ENCODE measurements around the gene FMNL2. TPM values are rescaled to one million over a fixed set of nuclear protein-coding genes. Genes with fewer than 3 reads are reported as not detected.
"Not testable (repeated sequence)": the region's sequence is repeated elsewhere in the genome, so short reads cannot be mapped to it uniquely, and the experiment has no call there.

The FMNL2 gene
- total RNA-seq, 1 donor from 2014 or later: 15.7 TPM

- no peak overlapping the region for H3K9ac ChIP-seq (ENCODE audit: low read depth in 1 of 3, low read length in 3 of 3)
- H3K27me3 ChIP-seq (ENCODE audit: control insufficient read depth in 3 of 3, insufficient read depth in 3 of 3, low read length in 3 of 3): no peaks in the 10 kb centered on the region
- H3K9me3 ChIP-seq (ENCODE audit: control insufficient read depth in 3 of 3, low read length in 3 of 3): no peaks in the 10 kb centered on the region
These were observed 15.0 kb upstream of the FMNL2 start for GRCh38 chr2:152319822-152320570.

GRCh38 chr2:152320814-152321213 is 14.2 kb upstream of the FMNL2 start:
- H3K27ac ChIP-seq (ENCODE audit: low read depth, low read length): no peak overlapping the region
- H3K9me3 ChIP-seq (ENCODE audit: control insufficient read depth in 3 of 3, low read length in 3 of 3): no peaks in the 10 kb centered on the region
- no peaks in the 10 kb centered on the region for H3K27me3 ChIP-seq (ENCODE audit: control insufficient read depth in 3 of 3, insufficient read depth in 3 of 3, low read length in 3 of 3)
- no peak overlapping the region for H3K9ac ChIP-seq (ENCODE audit: low read depth in 1 of 3, low read length in 3 of 3)
- no peak overlapping the region for H3K4me3 ChIP-seq (ENCODE audit: low read length in 3 of 3)
- no peaks in the 10 kb centered on the region for H3K36me3 ChIP-seq (ENCODE audit: control insufficient read depth in 3 of 3, insufficient read depth in 3 of 3, low read length in 3 of 3)
- no peaks in the 10 kb centered on the region for H3K4me1 ChIP-seq (ENCODE audit: control insufficient read depth in 3 of 3, insufficient read depth in 3 of 3, low read length in 3 of 3)

More at GRCh38 chr2:152319822-152320570, 15.0 kb upstream of the FMNL2 start:
- H3K4me1 ChIP-seq (ENCODE audit: control insufficient read depth in 3 of 3, insufficient read depth in 3 of 3, low read length in 3 of 3): no peaks in the 10 kb centered on the region
- H3K36me3 ChIP-seq (ENCODE audit: control insufficient read depth in 3 of 3, insufficient read depth in 3 of 3, low read length in 3 of 3): no peaks in the 10 kb centered on the region
- H3K4me3 ChIP-seq (ENCODE audit: low read length in 3 of 3): no peak overlapping the region
- H3K27ac ChIP-seq (ENCODE audit: low read depth, low read length): no peak overlapping the region

- H3K36me3 ChIP-seq (ENCODE audit: control insufficient read depth in 3 of 3, insufficient read depth in 3 of 3, low read length in 3 of 3): no peaks in the 10 kb centered on the region
- H3K27me3 ChIP-seq (ENCODE audit: control insufficient read depth in 3 of 3, insufficient read depth in 3 of 3, low read length in 3 of 3): no peaks in the 10 kb centered on the region
- no peak overlapping the region for H3K9ac ChIP-seq (ENCODE audit: low read depth in 1 of 3, low read length in 3 of 3)
- no peak overlapping the region for H3K4me3 ChIP-seq (ENCODE audit: low read length in 3 of 3)
- no peaks in the 10 kb centered on the region for H3K9me3 ChIP-seq (ENCODE audit: control insufficient read depth in 3 of 3, low read length in 3 of 3)
- H3K27ac ChIP-seq (ENCODE audit: low read depth, low read length): no peak overlapping the region
- H3K4me1 ChIP-seq (ENCODE audit: control insufficient read depth in 3 of 3, insufficient read depth in 3 of 3, low read length in 3 of 3): no peaks in the 10 kb centered on the region
These were observed 12.8 kb upstream of the FMNL2 start for GRCh38 chr2:152322222-152322621.

- not testable (repeated sequence) for H3K9me3 ChIP-seq (ENCODE audit: control insufficient read depth in 3 of 3, low read length in 3 of 3); H3K36me3 ChIP-seq (ENCODE audit: control insufficient read depth in 3 of 3, insufficient read depth in 3 of 3, low read length in 3 of 3); H3K27ac ChIP-seq (ENCODE audit: low read depth, low read length); H3K4me1 ChIP-seq (ENCODE audit: control insufficient read depth in 3 of 3, insufficient read depth in 3 of 3, low read length in 3 of 3); H3K9ac ChIP-seq (ENCODE audit: low read depth in 1 of 3, low read length in 3 of 3); H3K4me3 ChIP-seq (ENCODE audit: low read length in 3 of 3); H3K27me3 ChIP-seq (ENCODE audit: control insufficient read depth in 3 of 3, insufficient read depth in 3 of 3, low read length in 3 of 3)
These were observed 9.8 kb upstream of the FMNL2 start for GRCh38 chr2:152325126-152325525.

- Histone ChIP-seq H3K36me3 (ENCODE audit: control insufficient read depth in 3 of 3, insufficient read depth in 3 of 3, low read length in 3 of 3) (no peaks in the 10 kb centered on the region), H3K4me1 (ENCODE audit: control insufficient read depth in 3 of 3, insufficient read depth in 3 of 3, low read length in 3 of 3) (no peaks in the 10 kb centered on the region), H3K4me3 (ENCODE audit: low read length in 3 of 3) (no peak overlapping the region), H3K27ac (ENCODE audit: low read depth, low read length) (no peak overlapping the region), H3K9ac (ENCODE audit: low read depth in 1 of 3, low read length in 3 of 3) (no peak overlapping the region), H3K27me3 (ENCODE audit: control insufficient read depth in 3 of 3, insufficient read depth in 3 of 3, low read length in 3 of 3) (no peaks in the 10 kb centered on the region), H3K9me3 (ENCODE audit: control insufficient read depth in 3 of 3, low read length in 3 of 3) (no peaks in the 10 kb centered on the region)
These were observed 8.3 kb upstream of the FMNL2 start for GRCh38 chr2:152326710-152327109.

- H3K27ac ChIP-seq (ENCODE audit: low read depth, low read length): no peak overlapping the region
- H3K27me3 ChIP-seq (ENCODE audit: control insufficient read depth in 3 of 3, insufficient read depth in 3 of 3, low read length in 3 of 3): no peaks in the 10 kb centered on the region
- H3K9ac ChIP-seq (ENCODE audit: low read depth in 1 of 3, low read length in 3 of 3): no peak overlapping the region
- no peaks in the 10 kb centered on the region for H3K36me3 ChIP-seq (ENCODE audit: control insufficient read depth in 3 of 3, insufficient read depth in 3 of 3, low read length in 3 of 3)
- no peaks in the 10 kb centered on the region for H3K4me1 ChIP-seq (ENCODE audit: control insufficient read depth in 3 of 3, insufficient read depth in 3 of 3, low read length in 3 of 3)
- H3K9me3 ChIP-seq (ENCODE audit: control insufficient read depth in 3 of 3, low read length in 3 of 3): no peaks in the 10 kb centered on the region
- H3K4me3 ChIP-seq (ENCODE audit: low read length in 3 of 3): no peak overlapping the region
These were observed 7.0 kb upstream of the FMNL2 start for GRCh38 chr2:152328013-152328412.

GRCh38 chr2:152330235-152330866 is 4.6 kb upstream of the FMNL2 start:
- H3K27me3 ChIP-seq (ENCODE audit: control insufficient read depth in 3 of 3, insufficient read depth in 3 of 3, low read length in 3 of 3): no peaks in the 10 kb centered on the region
- no peak overlapping the region for H3K4me3 ChIP-seq (ENCODE audit: low read length in 3 of 3)
- no peaks in the 10 kb centered on the region for H3K9me3 ChIP-seq (ENCODE audit: control insufficient read depth in 3 of 3, low read length in 3 of 3)
- no peak overlapping the region for H3K27ac ChIP-seq (ENCODE audit: low read depth, low read length)
- peaks cover 0 to 4% (median 0%) of the 10 kb centered on the region in 3 donors for H3K4me1 ChIP-seq (ENCODE audit: control insufficient read depth in 3 of 3, insufficient read depth in 3 of 3, low read length in 3 of 3)
- no peak overlapping the region for H3K9ac ChIP-seq (ENCODE audit: low read depth in 1 of 3, low read length in 3 of 3)
- H3K36me3 ChIP-seq (ENCODE audit: control insufficient read depth in 3 of 3, insufficient read depth in 3 of 3, low read length in 3 of 3): no peaks in the 10 kb centered on the region

GRCh38 chr2:152334701-152335015 is 316 bp upstream of the FMNL2 start:
- Histone ChIP-seq H3K4me1 (ENCODE audit: control insufficient read depth in 3 of 3, insufficient read depth in 3 of 3, low read length in 3 of 3) (peaks cover 4 to 12% (median 10%) of the 10 kb centered on the region in 3 donors), H3K9me3 (ENCODE audit: control insufficient read depth in 3 of 3, low read length in 3 of 3) (no peaks in the 10 kb centered on the region), H3K27ac (ENCODE audit: low read depth, low read length) (peak overlapping the region; percentile 59), H3K36me3 (ENCODE audit: control insufficient read depth in 3 of 3, insufficient read depth in 3 of 3, low read length in 3 of 3) (no peaks in the 10 kb centered on the region), H3K9ac (ENCODE audit: low read depth in 1 of 3, low read length in 3 of 3) (peak overlapping the region; percentile 71 to 86 (median 79)), H3K4me3 (ENCODE audit: low read length in 3 of 3) (peak overlapping the region; percentile 81 to 87 (median 85)), H3K27me3 (ENCODE audit: control insufficient read depth in 3 of 3, insufficient read depth in 3 of 3, low read length in 3 of 3) (no peaks in the 10 kb centered on the region)

GRCh38 chr2:152335726-152336118 is 748 bp downstream of the FMNL2 start:
- H3K9ac ChIP-seq (ENCODE audit: low read depth in 1 of 3, low read length in 3 of 3): peak overlapping the region; percentile 79 to 86 (median 80)
- no peaks in the 10 kb centered on the region for H3K36me3 ChIP-seq (ENCODE audit: control insufficient read depth in 3 of 3, insufficient read depth in 3 of 3, low read length in 3 of 3)
- H3K9me3 ChIP-seq (ENCODE audit: control insufficient read depth in 3 of 3, low read length in 3 of 3): no peaks in the 10 kb centered on the region
- peaks cover 4 to 12% (median 10%) of the 10 kb centered on the region in 3 donors for H3K4me1 ChIP-seq (ENCODE audit: control insufficient read depth in 3 of 3, insufficient read depth in 3 of 3, low read length in 3 of 3)
- peak overlapping the region; percentile 79 to 87 (median 81) for H3K4me3 ChIP-seq (ENCODE audit: low read length in 3 of 3)
- H3K27me3 ChIP-seq (ENCODE audit: control insufficient read depth in 3 of 3, insufficient read depth in 3 of 3, low read length in 3 of 3): no peaks in the 10 kb centered on the region
- H3K27ac ChIP-seq (ENCODE audit: low read depth, low read length): peak overlapping the region; percentile 59

- H3K4me1 ChIP-seq (ENCODE audit: control insufficient read depth in 3 of 3, insufficient read depth in 3 of 3, low read length in 3 of 3): peaks cover 4 to 15% (median 14%) of the 10 kb centered on the region in 3 donors
- peak overlapping the region; percentile 79 to 87 (median 81) for H3K4me3 ChIP-seq (ENCODE audit: low read length in 3 of 3)
- H3K9ac ChIP-seq (ENCODE audit: low read depth in 1 of 3, low read length in 3 of 3): peak overlapping the region; percentile 76 to 86 (median 79)
- H3K9me3 ChIP-seq (ENCODE audit: control insufficient read depth in 3 of 3, low read length in 3 of 3): no peaks in the 10 kb centered on the region
- H3K27me3 ChIP-seq (ENCODE audit: control insufficient read depth in 3 of 3, insufficient read depth in 3 of 3, low read length in 3 of 3): no peaks in the 10 kb centered on the region
- H3K27ac ChIP-seq (ENCODE audit: low read depth, low read length): peak overlapping the region; percentile 59
- H3K36me3 ChIP-seq (ENCODE audit: control insufficient read depth in 3 of 3, insufficient read depth in 3 of 3, low read length in 3 of 3): no peaks in the 10 kb centered on the region
These were observed 1.3 kb downstream of the FMNL2 start for GRCh38 chr2:152336119-152336853.

Data from skeletal muscle tissue (tissue), 4 donors.